Vagina (tissue), 2 donors: ENCODE results near the gene LAMC3. TPM values are rescaled to one million over a fixed set of nuclear protein-coding genes. Genes with fewer than 3 reads are reported as not detected.

Source experiments
- DNase-seq, 2 donors: peaks; one replicate each; pipeline ENCODE4 v3.0.0-alpha.2; 2017; ENCODE audit errors: extremely low spot score in 2 of 2
- H3K27ac ChIP-seq: fragments of 200-600 bp; sonication (generic); one replicate; pipeline ENCODE4 v1.5.1; 2019
- H3K27me3 ChIP-seq: fragments of 200-600 bp; sonication (generic); one replicate; pipeline ENCODE4 v1.5.1; 2019
- H3K36me3 ChIP-seq, 2 donors: fragments of 200-600 bp; sonication (generic); one replicate each; pipeline ENCODE4 v1.5.1; 2017 to 2019
- H3K4me1 ChIP-seq: fragments of 200-600 bp; sonication (generic); one replicate; pipeline ENCODE4 v1.5.1; 2019
- H3K4me3 ChIP-seq, 2 donors: fragments of 200-600 bp; sonication (generic); 1 replicate in 1 of 2; 2 replicates in 1 of 2; pipeline ENCODE4 v1.5.1; 2016 to 2019
- H3K9me3 ChIP-seq: fragments of 200-600 bp; sonication (generic); one replicate; pipeline ENCODE4 v1.5.1; 2019
- CTCF ChIP-seq, 3 experiments: fragments of 450-650 bp in 2 of 3; fragments of 200-600 bp in 1 of 3; sonication (generic) in 1 of 3; IDR thresholded peaks; one replicate each; pipeline ENCODE4 v1.5.1; 2017 to 2019; ENCODE audit warnings: antibody characterized with exemption in 3 of 3, mild to moderate bottlenecking in 2 of 3, moderate library complexity in 2 of 3
- POLR2A ChIP-seq, 2 donors: fragments of 450-650 bp; IDR thresholded peaks; one replicate each; pipeline ENCODE4 v1.6.1; 2017; ENCODE audit warnings: antibody characterized with exemption in 2 of 2, mild to moderate bottlenecking in 2 of 2, moderate library complexity in 2 of 2
- POLR2AphosphoS5 ChIP-seq, 2 donors: sonication (generic); formaldehyde crosslinking; IDR thresholded peaks; one replicate each; pipeline ENCODE4 v1.9.0; 2017; ENCODE audit warnings: antibody characterized with exemption in 2 of 2, mild to moderate bottlenecking in 2 of 2, low read depth in 1 of 2; ENCODE audit not compliant: insufficient read depth in 1 of 2
- intact Hi-C: fragments of 100-400 bp; cut with DNase I; formaldehyde crosslinking; loops from one replicate; pipeline ENCODE4 v1.15.1; 2023
- total RNA-seq: library from RNA; depleted of rRNA; stranded (reverse); fragments of >200 nt; gene quantifications from one replicate; pipeline ENCODE4 v1.2.3, GENCODE V29; 2016

The LAMC3 gene
- 13.3 TPM for total RNA-seq

GRCh38 chr9:131008909-131009618 is at the start of gene LAMC3:
Gene LAMC3 (plus strand): TSS chr9:131009174. CDS start chr9:131009215, 41 bp downstream.
- no peak for DNase-seq
- Histone ChIP-seq H3K4me3 (peak within 1 kb of the TSS; percentile 38 to 46), H3K9me3 (no peaks in the 10 kb centered on the region), H3K27ac (no peak within 1 kb of the TSS), H3K36me3 (no peaks in the 10 kb centered on the region), H3K4me1 (peaks cover 16% of the 10 kb centered on the region), H3K27me3 (no peaks in the 10 kb centered on the region)
- TF ChIP-seq CTCF (IDR thresholded peaks at IDR 0.05) = peak; percentile 28 to 40 (median 36)
- no peak for TF ChIP-seq POLR2AphosphoS5 (IDR thresholded peaks at IDR 0.05; ENCODE audit: insufficient read depth in 1 of 2, low read depth in 1 of 2)
- no peak for TF ChIP-seq POLR2A (IDR thresholded peaks at IDR 0.05)
- intact Hi-C loops = no loop called here

DNA sequence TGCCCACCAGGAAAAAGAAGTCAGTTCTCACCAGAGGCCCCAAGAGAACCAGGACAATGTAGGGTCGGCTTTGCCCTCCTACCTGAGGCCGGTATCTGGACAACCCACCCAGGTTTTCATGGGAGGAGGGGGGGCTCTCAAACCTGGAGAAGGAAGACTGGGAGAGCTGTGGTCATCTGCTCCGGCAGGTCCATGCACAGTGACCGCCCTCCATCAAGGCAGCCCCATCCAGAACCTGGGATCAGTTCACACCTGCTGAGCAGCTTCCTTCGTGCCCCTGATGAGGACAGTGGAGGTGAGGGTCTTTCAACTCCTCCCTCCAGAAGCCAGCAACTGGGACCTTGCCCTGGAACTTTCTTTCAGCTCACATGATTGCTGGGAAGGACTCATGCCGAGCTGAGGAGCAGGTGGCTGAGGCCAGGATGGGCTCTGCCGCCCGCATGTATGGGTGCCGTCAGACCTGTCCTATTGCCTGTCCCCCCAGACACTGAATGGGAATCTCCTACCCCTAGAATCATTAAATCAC is 49.1 kb upstream of the LAMC3 start:
- TF ChIP-seq CTCF (IDR thresholded peaks at IDR 0.05) (no peak), POLR2A (IDR thresholded peaks at IDR 0.05) (no peak), POLR2AphosphoS5 (IDR thresholded peaks at IDR 0.05; ENCODE audit: insufficient read depth in 1 of 2, low read depth in 1 of 2) (no peak)
- no peak overlapping the region for H3K4me3 ChIP-seq
- no peaks in the 10 kb centered on the region for H3K27me3 ChIP-seq
- H3K4me1 ChIP-seq = peaks cover 12% of the 10 kb centered on the region
- intact Hi-C loops = no loop called here
- no peaks in the 10 kb centered on the region for H3K9me3 ChIP-seq
- DNase-seq = no peak
- H3K27ac ChIP-seq = no peak overlapping the region
- no peaks in the 10 kb centered on the region for H3K36me3 ChIP-seq

GRCh38 chr9:130960522-130961378 is 48.2 kb upstream of the LAMC3 start:
- intact Hi-C loops = no loop called here
- no peak overlapping the region for H3K4me3 ChIP-seq
- H3K9me3 ChIP-seq = no peaks in the 10 kb centered on the region
- no peak overlapping the region for H3K27ac ChIP-seq
- DNase-seq = no peak
- peaks cover 12% of the 10 kb centered on the region for H3K4me1 ChIP-seq
- TF ChIP-seq POLR2AphosphoS5 (IDR thresholded peaks at IDR 0.05; ENCODE audit: insufficient read depth in 1 of 2, low read depth in 1 of 2) (no peak), POLR2A (IDR thresholded peaks at IDR 0.05) (no peak), CTCF (IDR thresholded peaks at IDR 0.05) (no peak)
- H3K27me3 ChIP-seq = no peaks in the 10 kb centered on the region
- no peaks in the 10 kb centered on the region for H3K36me3 ChIP-seq

DNA sequence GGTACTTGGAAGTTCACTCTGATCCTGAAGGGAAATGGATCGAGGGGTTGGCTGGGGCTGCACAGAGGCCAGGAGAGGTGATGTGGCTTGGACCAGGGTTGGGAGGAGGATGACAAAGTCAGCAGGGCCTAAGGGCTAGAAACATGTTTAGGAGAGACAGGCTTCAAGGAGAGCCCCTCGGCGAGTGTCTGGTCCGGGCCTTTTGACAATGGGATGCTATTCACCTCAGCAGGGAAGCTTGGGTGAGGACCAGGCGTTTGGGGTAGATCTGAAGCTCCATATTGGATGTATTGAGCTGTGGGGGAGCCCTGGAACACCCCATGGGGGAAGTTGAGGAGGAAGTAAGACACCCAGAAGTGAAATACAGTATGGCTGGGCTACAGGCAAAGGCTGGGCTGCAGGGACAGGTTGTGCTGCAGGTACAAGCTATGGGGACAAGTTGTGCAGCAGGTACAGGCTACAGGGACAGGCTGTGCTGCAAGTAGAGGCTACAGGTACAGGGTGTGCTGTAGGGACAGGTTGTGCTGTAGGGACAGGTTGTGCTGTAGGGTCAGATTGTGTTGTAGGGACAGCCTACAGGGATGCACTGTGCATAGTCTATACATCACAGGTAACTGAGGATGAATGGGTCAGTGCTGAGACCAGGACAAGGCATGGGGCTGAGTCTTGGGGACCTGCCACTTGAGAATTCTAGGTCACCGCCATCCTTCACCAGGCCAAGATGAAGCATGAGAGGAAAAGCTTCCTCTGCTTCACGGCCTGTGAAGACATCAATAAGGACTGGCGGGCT is 47.3 kb upstream of the LAMC3 start:
- H3K27ac ChIP-seq = no peak overlapping the region
- H3K9me3 ChIP-seq = no peaks in the 10 kb centered on the region
- TF ChIP-seq POLR2AphosphoS5 (IDR thresholded peaks at IDR 0.05; ENCODE audit: insufficient read depth in 1 of 2, low read depth in 1 of 2) = no peak
- no peak for TF ChIP-seq CTCF (IDR thresholded peaks at IDR 0.05)
- no peak for TF ChIP-seq POLR2A (IDR thresholded peaks at IDR 0.05)
- no peaks in the 10 kb centered on the region for H3K27me3 ChIP-seq
- intact Hi-C loops = no loop called here
- no peak for DNase-seq
- peaks cover 12% of the 10 kb centered on the region for H3K4me1 ChIP-seq
- no peaks in the 10 kb centered on the region for H3K36me3 ChIP-seq
- H3K4me3 ChIP-seq = no peak overlapping the region
